ENCODE measurements around the gene IFT81. TPM values are rescaled to one million over a fixed set of nuclear protein-coding genes. Genes with fewer than 3 reads are reported as not detected.

The IFT81 gene
- 1 to 10 TPM; 1.1 to 1.3 TPM for total RNA-seq
- polyA plus RNA-seq, result 1 to 10 TPM in 1 of 2 donors, under 1 TPM in 1; 0.57 to 1.2 TPM

- peaks cover 3 to 15% (median 8%) of the 10 kb centered on the region in 4 donors for H3K4me1 Mint-ChIP-seq
- no peaks in the 10 kb centered on the region for H3K36me3 Mint-ChIP-seq
- H3K27me3 Mint-ChIP-seq, result peaks cover 5 to 10% of the 10 kb centered on the region in 2 donors
- peak within 1 kb of the TSS; percentile 91 to 96 (median 94) for H3K4me3 Mint-ChIP-seq
- Histone ChIP-seq H3K4me3 (ENCODE audit: low read length in 2 of 2) (peak within 1 kb of the TSS; percentile 70 to 89), H3K27ac (ENCODE audit: low read depth, low read length) (peak within 1 kb of the TSS; percentile 72), H3K36me3 (ENCODE audit: insufficient read depth, low read length) (no peaks in the 10 kb centered on the region), H3K4me1 (ENCODE audit: insufficient read depth, low read length) (peaks cover 10% of the 10 kb centered on the region), H3K27me3 (ENCODE audit: insufficient read depth, low read length) (no peaks in the 10 kb centered on the region), H3K9me3 (ENCODE audit: control insufficient read depth in 1 of 2, low read length in 2 of 2) (no peaks in the 10 kb centered on the region)
- CTCF ChIA-PET (ENCODE audit: partially characterized antibody), result interaction anchor here (0.7 to 1.8 kb wide), 3 partner anchors 8 to 307 kb away, joined by 3 to 7 read pairs (median 6); no protein-coding TSS in a partner anchor
- POLR2A ChIA-PET (ENCODE audit: partially characterized antibody), result interaction anchor here (0.6 to 2.7 kb wide), 7 partner anchors 12 to 377 kb away, joined by 3 to 27 read pairs (median 5); partner anchors contain the start of genes ARPC3 and ATP2A2
- intact Hi-C loops (cut with micrococcal nuclease), result loop anchor here (1.0 to 10.0 kb wide), 4 partner anchors 76 to 1070 kb away; partner anchors contain the start of genes ATP2A2, C12orf76 and USP30
- no peaks in the 10 kb centered on the region for H3K9me3 Mint-ChIP-seq
- H3K27ac Mint-ChIP-seq, result peak within 1 kb of the TSS; percentile 76 to 97 (median 95)
- peak; percentile 92 to 95 (median 93) for DNase-seq
These were observed at the start of gene IFT81 for GRCh38 chr12:110124269-110124995. IFT81 (plus strand) TSS chr12:110124357; CDS start chr12:110127381, 3,024 bp downstream.

GRCh38 chr12:110075880-110076279 lies 48.3 kb upstream of the IFT81 start:
- ChIA-PET CTCF (ENCODE audit: partially characterized antibody) (interaction anchor here (0.7 kb wide), 1 partner anchor 37 kb away, joined by 3 read pairs; no protein-coding TSS in a partner anchor), POLR2A (ENCODE audit: partially characterized antibody) (interaction anchor here (0.7 kb wide), 1 partner anchor 65 kb away, joined by 3 read pairs; no protein-coding TSS in a partner anchor)
- H3K36me3 Mint-ChIP-seq, result peaks cover 0 to 3% of the 10 kb centered on the region in 2 donors
- Histone ChIP-seq H3K4me3 (ENCODE audit: low read length in 2 of 2) (no peak overlapping the region), H3K27me3 (ENCODE audit: insufficient read depth, low read length) (no peaks in the 10 kb centered on the region), H3K4me1 (ENCODE audit: insufficient read depth, low read length) (peaks cover 45% of the 10 kb centered on the region), H3K36me3 (ENCODE audit: insufficient read depth, low read length) (no peaks in the 10 kb centered on the region), H3K9me3 (ENCODE audit: control insufficient read depth in 1 of 2, low read length in 2 of 2) (no peaks in the 10 kb centered on the region), H3K27ac (ENCODE audit: low read depth, low read length) (no peak overlapping the region)
- peak overlapping the region in 1 of 8 donors; percentile 10 for H3K4me3 Mint-ChIP-seq
- H3K4me1 Mint-ChIP-seq, result peaks cover 36 to 62% (median 44%) of the 10 kb centered on the region in 4 donors
- H3K27ac Mint-ChIP-seq, result no peak overlapping the region
- intact Hi-C loops (cut with micrococcal nuclease), result no loop called here
- peaks cover 0 to 4% (median 0%) of the 10 kb centered on the region in 8 donors for H3K9me3 Mint-ChIP-seq
- no peaks in the 10 kb centered on the region for H3K27me3 Mint-ChIP-seq
- DNase-seq, result no peak

- Mint-ChIP-seq H3K4me3 (peak overlapping the region in 1 of 8 donors; percentile 42), H3K27me3 (no peaks in the 10 kb centered on the region), H3K4me1 (peaks cover 33 to 48% (median 37%) of the 10 kb centered on the region in 4 donors), H3K9me3 (peaks cover 0 to 4% (median 0%) of the 10 kb centered on the region in 8 donors), H3K36me3 (peaks cover 0 to 3% of the 10 kb centered on the region in 2 donors), H3K27ac (peak overlapping the region in 1 of 7 donors; percentile 57)
- ChIA-PET POLR2A (ENCODE audit: partially characterized antibody) (interaction anchor here (0.6 kb wide), 1 partner anchor 377 kb away, joined by 3 read pairs; no protein-coding TSS in a partner anchor), CTCF (ENCODE audit: partially characterized antibody) (no interaction called here)
- peaks cover 44% of the 10 kb centered on the region for H3K4me1 ChIP-seq (ENCODE audit: insufficient read depth, low read length)
- H3K27ac ChIP-seq (ENCODE audit: low read depth, low read length), result no peak overlapping the region
- H3K36me3 ChIP-seq (ENCODE audit: insufficient read depth, low read length), result no peaks in the 10 kb centered on the region
- DNase-seq, result no peak
- H3K4me3 ChIP-seq (ENCODE audit: low read length in 2 of 2), result no peak overlapping the region
- H3K9me3 ChIP-seq (ENCODE audit: control insufficient read depth in 1 of 2, low read length in 2 of 2), result no peaks in the 10 kb centered on the region
- intact Hi-C loops (cut with micrococcal nuclease), result no loop called here
- H3K27me3 ChIP-seq (ENCODE audit: insufficient read depth, low read length), result no peaks in the 10 kb centered on the region
These were observed 46.4 kb upstream of the IFT81 start for GRCh38 chr12:110077800-110078199.

DNA sequence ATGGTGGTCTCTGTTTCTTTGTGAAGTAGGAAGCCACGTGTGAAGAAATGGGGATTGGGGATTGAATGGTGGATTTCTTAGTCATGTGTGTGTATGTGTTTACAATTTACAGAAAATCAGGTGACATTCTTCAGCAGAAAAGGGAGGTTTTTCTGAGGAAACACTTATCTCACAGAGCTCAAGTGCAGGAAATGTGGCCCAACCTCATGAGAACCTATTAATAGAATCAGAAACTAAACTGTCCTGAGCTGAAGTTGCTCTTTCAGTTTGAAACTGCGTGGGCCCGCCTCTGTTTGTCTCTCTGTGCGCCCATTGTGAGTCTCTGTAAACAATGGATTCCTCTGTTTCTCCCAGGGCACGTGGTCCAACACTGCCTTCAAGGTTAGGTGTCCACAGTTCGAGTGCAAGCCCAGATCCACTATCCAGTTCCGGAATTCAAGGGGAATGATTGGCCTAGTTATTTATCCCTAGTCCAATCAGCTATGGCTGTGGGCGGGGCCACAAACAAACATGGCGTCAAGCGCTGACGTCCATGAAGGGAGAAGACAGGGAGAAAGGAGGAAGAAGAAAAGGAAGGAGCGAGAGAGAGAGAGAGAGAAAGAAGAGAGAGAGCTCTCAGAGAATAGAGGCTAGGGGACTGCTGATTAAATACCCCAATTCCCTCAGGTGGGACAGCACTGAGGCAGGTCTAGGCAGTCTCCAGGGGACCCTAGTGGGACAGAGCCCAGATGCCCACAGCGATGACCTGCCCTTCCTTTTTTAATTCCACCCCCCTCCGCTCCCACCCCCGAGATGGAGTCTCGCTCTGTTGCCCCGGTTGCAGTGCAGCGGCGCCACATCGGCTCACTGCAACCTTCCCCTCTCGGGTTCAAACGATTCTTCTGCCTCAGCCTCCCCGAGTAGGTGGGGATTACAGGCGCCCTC lies 44.4 kb upstream of the IFT81 start:
- H3K36me3 Mint-ChIP-seq, result no peaks in the 10 kb centered on the region
- peak; percentile 78 to 84 (median 80) for DNase-seq
- peaks cover 0 to 4% (median 0%) of the 10 kb centered on the region in 8 donors for H3K9me3 Mint-ChIP-seq
- Histone ChIP-seq H3K4me1 (ENCODE audit: insufficient read depth, low read length) (peaks cover 25% of the 10 kb centered on the region), H3K36me3 (ENCODE audit: insufficient read depth, low read length) (no peaks in the 10 kb centered on the region), H3K27me3 (ENCODE audit: insufficient read depth, low read length) (no peaks in the 10 kb centered on the region), H3K9me3 (ENCODE audit: control insufficient read depth in 1 of 2, low read length in 2 of 2) (no peaks in the 10 kb centered on the region), H3K4me3 (ENCODE audit: low read length in 2 of 2) (peak overlapping the region; percentile 30 to 64), H3K27ac (ENCODE audit: low read depth, low read length) (peak overlapping the region; percentile 48)
- H3K27ac Mint-ChIP-seq, result peak overlapping the region; percentile 90 to 100 (median 98)
- no peaks in the 10 kb centered on the region for H3K27me3 Mint-ChIP-seq
- ChIA-PET CTCF (ENCODE audit: partially characterized antibody) (interaction anchor here (1.0 to 1.9 kb wide), 4 partner anchors 11 to 191 kb away, joined by 3 to 5 read pairs (median 4); no protein-coding TSS in a partner anchor), POLR2A (ENCODE audit: partially characterized antibody) (interaction anchor here (0.8 to 2.2 kb wide), 14 partner anchors 9 to 389 kb away, joined by 3 to 10 read pairs (median 5); partner anchors contain the start of genes ANKRD13A, ATP2A2, FAM216A and GPN3)
- H3K4me1 Mint-ChIP-seq, result peaks cover 17 to 29% (median 20%) of the 10 kb centered on the region in 4 donors
- peak overlapping the region; percentile 84 to 95 (median 90) for H3K4me3 Mint-ChIP-seq
- intact Hi-C loops (cut with micrococcal nuclease), result loop anchor here (1.0 kb wide), 1 partner anchor 31 kb away; the partner anchor contains the start of gene C12orf76

- no peak for DNase-seq
- ChIA-PET CTCF (ENCODE audit: partially characterized antibody) (interaction anchor here (1.3 to 1.9 kb wide), 2 partner anchors 11 to 192 kb away, joined by 3 to 5 read pairs; no protein-coding TSS in a partner anchor), POLR2A (ENCODE audit: partially characterized antibody) (interaction anchor here (0.8 to 2.2 kb wide), 13 partner anchors 9 to 388 kb away, joined by 3 to 10 read pairs (median 5); partner anchors contain the start of genes ANKRD13A, ATP2A2, FAM216A and GPN3)
- H3K4me3 Mint-ChIP-seq, result peak overlapping the region in 6 of 8 donors; percentile 30 to 89 (median 50)
- peak overlapping the region; percentile 48 for H3K27ac ChIP-seq (ENCODE audit: low read depth, low read length)
- H3K9me3 Mint-ChIP-seq, result peaks cover 0 to 4% (median 0%) of the 10 kb centered on the region in 8 donors
- H3K9me3 ChIP-seq (ENCODE audit: control insufficient read depth in 1 of 2, low read length in 2 of 2), result no peaks in the 10 kb centered on the region
- H3K27me3 ChIP-seq (ENCODE audit: insufficient read depth, low read length), result no peaks in the 10 kb centered on the region
- peaks cover 25% of the 10 kb centered on the region for H3K4me1 ChIP-seq (ENCODE audit: insufficient read depth, low read length)
- no peak overlapping the region for H3K4me3 ChIP-seq (ENCODE audit: low read length in 2 of 2)
- H3K4me1 Mint-ChIP-seq, result peaks cover 17 to 29% (median 20%) of the 10 kb centered on the region in 4 donors
- no peaks in the 10 kb centered on the region for H3K36me3 ChIP-seq (ENCODE audit: insufficient read depth, low read length)
- no peaks in the 10 kb centered on the region for H3K27me3 Mint-ChIP-seq
- intact Hi-C loops (cut with micrococcal nuclease), result no loop called here
- no peaks in the 10 kb centered on the region for H3K36me3 Mint-ChIP-seq
- peak overlapping the region in 6 of 7 donors; percentile 44 to 100 (median 64) for H3K27ac Mint-ChIP-seq
These were observed 43.7 kb upstream of the IFT81 start for GRCh38 chr12:110080410-110080809.

- ChIA-PET POLR2A (ENCODE audit: partially characterized antibody) (no interaction called here), CTCF (ENCODE audit: partially characterized antibody) (no interaction called here)
- H3K36me3 Mint-ChIP-seq, result no peaks in the 10 kb centered on the region
These were observed 39.7 kb upstream of the IFT81 start for GRCh38 chr12:110084314-110085015.

More at GRCh38 chr12:110084314-110085015, 39.7 kb upstream of the IFT81 start:
- Mint-ChIP-seq H3K4me3 (no peak overlapping the region), H3K4me1 (peaks cover 7 to 14% (median 12%) of the 10 kb centered on the region in 4 donors), H3K27ac (no peak overlapping the region), H3K27me3 (peaks cover 0 to 4% of the 10 kb centered on the region in 2 donors), H3K9me3 (peaks cover 0 to 3% (median 0%) of the 10 kb centered on the region in 8 donors)
- H3K4me1 ChIP-seq (ENCODE audit: insufficient read depth, low read length), result peaks cover 12% of the 10 kb centered on the region
- intact Hi-C loops (cut with micrococcal nuclease), result no loop called here
- no peak overlapping the region for H3K4me3 ChIP-seq (ENCODE audit: low read length in 2 of 2)
- no peak overlapping the region for H3K27ac ChIP-seq (ENCODE audit: low read depth, low read length)
- H3K9me3 ChIP-seq (ENCODE audit: control insufficient read depth in 1 of 2, low read length in 2 of 2), result no peaks in the 10 kb centered on the region
- no peaks in the 10 kb centered on the region for H3K36me3 ChIP-seq (ENCODE audit: insufficient read depth, low read length)
- DNase-seq, result no peak
- no peaks in the 10 kb centered on the region for H3K27me3 ChIP-seq (ENCODE audit: insufficient read depth, low read length)

Data from CD4-positive, alpha-beta memory T cell (primary cell).